ENCODE results near the gene VIL1.

DNA sequence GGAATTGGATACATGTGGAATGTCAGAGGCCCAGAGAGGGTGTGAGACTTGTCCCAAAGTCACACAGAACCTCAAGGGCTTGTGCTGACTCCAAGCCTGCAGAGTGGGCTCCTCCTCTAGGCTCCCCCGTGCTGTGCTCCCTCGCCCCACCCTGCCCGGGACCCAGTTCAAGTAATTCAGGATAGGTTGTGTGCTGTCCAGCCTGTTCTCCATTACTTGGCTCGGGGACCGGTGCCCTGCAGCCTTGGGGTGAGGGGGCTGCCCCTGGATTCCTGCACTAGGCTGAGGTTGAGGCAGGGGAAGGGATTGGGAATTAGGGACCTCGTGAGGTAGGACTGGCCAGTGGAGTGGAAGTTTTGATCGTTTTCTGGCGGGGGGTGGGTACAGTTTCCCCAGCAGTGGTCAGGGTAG lies 16.4 kb upstream of the VIL1 start:
- TF ChIP-seq, protein P1, sequence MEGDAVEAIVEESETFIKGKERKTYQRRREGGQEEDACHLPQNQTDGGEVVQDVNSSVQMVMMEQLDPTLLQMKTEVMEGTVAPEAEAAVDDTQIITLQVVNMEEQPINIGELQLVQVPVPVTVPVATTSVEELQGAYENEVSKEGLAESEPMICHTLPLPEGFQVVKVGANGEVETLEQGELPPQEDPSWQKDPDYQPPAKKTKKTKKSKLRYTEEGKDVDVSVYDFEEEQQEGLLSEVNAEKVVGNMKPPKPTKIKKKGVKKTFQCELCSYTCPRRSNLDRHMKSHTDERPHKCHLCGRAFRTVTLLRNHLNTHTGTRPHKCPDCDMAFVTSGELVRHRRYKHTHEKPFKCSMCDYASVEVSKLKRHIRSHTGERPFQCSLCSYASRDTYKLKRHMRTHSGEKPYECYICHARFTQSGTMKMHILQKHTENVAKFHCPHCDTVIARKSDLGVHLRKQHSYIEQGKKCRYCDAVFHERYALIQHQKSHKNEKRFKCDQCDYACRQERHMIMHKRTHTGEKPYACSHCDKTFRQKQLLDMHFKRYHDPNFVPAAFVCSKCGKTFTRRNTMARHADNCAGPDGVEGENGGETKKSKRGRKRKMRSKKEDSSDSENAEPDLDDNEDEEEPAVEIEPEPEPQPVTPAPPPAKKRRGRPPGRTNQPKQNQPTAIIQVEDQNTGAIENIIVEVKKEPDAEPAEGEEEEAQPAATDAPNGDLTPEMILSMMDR (IDR thresholded peaks at IDR 0.05): no peak
- TF ChIP-seq POLR2A (IDR thresholded peaks at IDR 0.05): no peak
